HG03520 (cell line): Measurements from ENCODE around the gene NDEL1.

Experiments
- ATAC-seq: cut with Tn5 transposase; IDR thresholded peaks from one replicate; pipeline ENCODE4 v1.9.1; 2021; ENCODE audit warnings: mild to moderate bottlenecking, moderate library complexity; ENCODE audit not compliant: unreplicated experiment

The NDEL1 gene

DNA sequence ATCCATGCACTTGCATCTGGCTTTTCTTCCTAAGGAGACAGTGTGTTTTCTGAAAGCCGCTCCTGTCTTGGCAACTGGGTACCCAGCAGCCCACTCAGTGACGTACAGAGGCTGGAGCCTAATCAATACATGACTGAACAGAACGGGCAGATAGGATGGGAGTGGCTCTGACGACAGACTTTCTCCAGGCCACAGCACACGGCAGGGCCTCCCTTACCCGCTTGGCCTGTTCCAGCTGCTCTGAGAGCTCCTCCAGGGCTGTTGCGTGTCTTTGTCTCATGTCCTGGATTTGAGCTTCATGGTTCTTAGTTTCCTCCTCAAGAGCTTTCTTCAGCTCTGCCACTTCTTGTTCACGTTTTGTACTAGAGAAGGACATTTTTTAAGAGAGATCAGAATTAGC, 64.9 kb downstream of the NDEL1 start:
- ATAC-seq = no peak

GRCh38 chr17:8502126-8502525, 66.4 kb downstream of the NDEL1 start:
- no peak for ATAC-seq

DNA sequence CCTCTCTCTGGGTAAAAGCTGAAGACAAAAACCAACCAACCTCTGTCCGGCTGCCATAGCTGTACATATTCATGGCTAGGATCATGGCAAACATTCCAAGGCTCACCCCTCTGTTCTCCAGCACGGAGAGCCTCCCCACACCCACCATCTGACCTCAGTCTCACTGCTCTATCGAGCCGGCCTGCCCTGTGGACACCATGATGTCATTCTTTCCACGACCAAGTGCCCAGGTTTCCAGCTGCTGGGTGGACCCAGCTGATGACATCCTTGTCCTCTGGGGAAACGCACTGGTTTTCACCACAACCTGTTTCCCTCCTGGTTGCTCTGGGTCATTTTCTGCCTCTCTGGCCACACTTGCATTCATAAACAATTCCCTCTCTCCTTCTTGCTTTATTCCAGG, 67.7 kb downstream of the NDEL1 start:
- no peak for ATAC-seq

- no peak for ATAC-seq
Measured at GRCh38 chr17:8503807-8504206, 68.1 kb downstream of the NDEL1 start.

DNA sequence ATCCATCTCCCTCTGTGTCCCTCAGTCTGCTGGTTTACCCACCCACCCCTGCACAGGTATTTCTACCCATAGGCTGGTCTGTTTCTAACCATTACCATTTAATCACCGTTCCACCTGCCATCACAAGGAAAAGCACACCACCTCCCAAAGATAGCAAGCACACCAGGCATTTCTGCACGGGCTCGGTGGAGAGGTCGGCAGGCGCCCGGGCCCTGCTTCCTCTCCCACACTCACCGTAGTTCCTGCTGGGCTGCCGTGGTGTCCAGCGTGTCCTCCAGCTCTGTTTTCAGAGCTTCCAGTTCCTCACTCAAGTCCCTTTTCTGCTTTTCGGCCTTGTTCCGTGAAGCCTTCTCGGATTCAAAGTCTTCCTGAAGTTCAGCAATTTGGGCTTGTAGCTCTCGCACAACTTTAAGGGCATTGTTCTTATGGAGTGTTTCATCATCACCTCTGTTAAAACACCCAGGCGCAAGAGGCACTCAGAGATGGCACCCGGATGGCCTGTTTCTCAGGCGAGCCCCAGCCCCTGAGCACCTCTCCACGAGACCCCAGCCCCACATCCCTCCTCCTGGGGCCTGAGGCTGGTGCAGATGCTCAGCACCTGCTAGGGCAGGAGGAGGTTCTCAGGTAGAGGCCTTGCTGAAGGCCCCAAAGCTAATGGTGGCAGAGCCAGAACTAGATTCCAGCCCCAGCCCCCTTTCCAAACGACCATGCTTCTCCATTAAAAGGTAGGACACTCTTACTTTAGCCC, 69.0 kb downstream of the NDEL1 start:
- no peak for ATAC-seq

GRCh38 chr17:8506145-8506544, 70.5 kb downstream of the NDEL1 start:
- no peak for ATAC-seq

GRCh38 chr17:8514801-8515200, 79.1 kb downstream of the NDEL1 start:
- ATAC-seq = no peak
